ENCODE data around the gene CCDC134.

The CCDC134 gene

DNA sequence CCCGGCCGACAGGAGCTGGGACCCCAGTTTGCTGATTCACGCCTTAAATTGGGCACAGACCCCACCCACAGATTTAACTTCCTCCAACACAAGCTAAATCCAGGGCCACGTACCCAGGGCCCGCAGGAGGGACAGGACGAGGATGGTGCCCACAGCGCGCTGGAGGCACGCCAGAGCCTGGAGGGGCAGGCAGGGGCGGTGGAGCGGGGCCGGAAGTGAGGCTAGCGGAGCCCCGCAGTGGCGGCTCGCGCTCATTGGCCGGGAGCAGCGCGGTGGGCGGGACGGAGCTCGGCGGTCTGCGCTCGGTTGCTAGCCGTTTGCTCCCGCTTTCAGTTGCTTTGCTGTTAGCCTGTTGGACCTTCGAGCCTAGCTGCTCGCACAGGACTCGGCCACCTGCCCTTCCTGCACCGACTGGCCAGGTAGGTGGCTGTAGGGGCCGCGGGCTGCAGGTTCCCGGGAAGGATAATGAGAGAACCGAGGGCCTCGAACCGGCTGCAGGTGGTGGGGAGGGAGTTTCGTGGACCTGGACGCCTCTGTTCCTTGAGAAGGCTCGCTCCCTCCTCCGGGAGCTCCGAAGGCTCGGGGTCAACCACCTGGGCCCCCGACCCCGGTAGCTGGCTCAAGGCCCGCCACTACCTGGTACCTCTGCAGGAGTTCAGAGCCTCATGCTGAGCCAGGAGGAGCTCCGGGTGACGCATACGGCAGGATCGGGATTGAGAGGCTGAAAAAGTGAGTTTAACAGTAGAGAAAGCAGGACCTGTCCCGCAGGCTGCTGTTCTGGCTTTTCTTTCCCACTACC is at the start of gene CCDC134:
CCDC134 (plus strand) TSS at position 332 of the 799 bp plus-strand sequence. CDS start 8,212 bp downstream, outside the sequence.
- DNase-seq: peak; percentile 92

GRCh38 chr22:41752011-41752970 is 48.2 kb upstream of the CCDC134 start:
- no peak for DNase-seq

GRCh38 chr22:41753984-41754383 is 46.5 kb upstream of the CCDC134 start:
- DNase-seq: no peak

DNA sequence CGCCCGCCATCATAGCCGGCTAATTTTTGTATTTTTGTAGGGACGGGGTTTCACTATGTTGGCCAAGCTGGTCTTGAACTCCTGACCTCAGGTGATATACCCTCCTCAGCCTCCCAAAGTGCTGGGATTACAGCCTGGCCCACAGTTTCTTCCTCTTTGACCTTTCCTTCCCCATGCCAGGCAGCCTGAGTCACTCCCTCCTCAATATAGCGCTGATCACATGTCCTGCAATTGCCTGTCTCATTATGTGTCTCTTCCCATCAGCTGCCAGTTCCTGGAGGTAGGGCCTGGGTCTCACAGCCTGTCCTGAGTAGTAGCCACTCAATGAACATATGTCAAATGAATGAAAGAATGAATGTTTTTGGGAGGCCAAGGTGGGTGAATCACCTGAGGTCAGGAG is 43.0 kb upstream of the CCDC134 start:
- no peak for DNase-seq

DNA sequence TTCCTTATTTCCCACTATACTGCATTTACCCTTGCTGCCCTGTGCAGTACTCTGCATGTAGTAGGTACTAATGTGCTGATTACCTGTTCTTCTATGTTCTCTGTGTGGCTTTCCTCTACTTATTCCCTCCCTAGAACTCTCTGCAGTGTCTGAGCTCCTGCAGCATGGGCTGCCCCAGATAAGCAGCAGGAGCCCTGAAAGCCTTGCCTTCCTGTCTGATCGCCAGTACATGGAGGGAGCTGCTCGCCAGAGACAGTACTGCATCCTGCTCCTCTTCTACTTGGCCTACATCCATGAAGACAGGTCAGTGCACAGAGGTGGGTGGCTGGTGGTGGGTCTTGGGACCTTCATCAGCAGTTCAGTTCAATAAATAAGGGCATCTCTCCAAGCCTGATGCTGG is 42.2 kb upstream of the CCDC134 start:
- peak; percentile 4 for DNase-seq

DNA sequence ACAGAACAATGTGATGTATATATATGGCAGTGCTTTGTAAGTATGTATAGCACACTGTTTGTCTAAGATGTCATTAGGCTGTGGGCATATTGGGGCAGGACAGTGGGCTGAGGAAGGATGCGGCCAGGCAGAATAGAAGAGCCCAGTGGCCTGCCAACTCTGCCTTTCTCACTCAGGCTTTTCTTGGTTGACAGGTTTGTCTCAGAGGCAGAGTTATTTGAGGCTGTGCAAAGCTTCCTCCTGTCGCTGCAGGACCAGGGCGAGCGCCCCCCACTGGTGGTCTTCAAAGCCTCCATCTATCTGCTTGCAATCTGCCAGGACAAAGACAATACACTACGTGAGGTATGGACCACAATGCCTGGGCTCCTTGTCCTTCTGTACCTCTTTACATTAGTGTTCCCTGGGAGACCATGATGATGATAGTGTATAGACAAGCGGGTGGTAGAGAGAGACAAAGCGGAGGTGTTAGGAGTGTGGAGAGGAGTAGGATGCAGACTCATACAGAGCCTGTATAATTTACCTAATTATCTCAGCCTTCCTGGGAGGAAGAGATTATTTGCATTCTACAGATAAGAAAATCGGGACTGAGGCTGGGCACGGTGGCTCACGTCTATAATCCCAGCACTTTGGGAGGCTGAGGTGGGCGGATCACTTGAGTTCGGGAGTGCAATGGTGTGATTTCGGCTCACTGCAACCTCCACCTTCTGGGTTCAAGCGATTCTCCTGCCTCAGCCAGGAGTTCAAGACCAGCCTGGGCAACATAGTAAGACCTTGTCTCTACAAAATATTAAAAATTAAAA is 37.3 kb upstream of the CCDC134 start:
- DNase-seq: no peak

DNA sequence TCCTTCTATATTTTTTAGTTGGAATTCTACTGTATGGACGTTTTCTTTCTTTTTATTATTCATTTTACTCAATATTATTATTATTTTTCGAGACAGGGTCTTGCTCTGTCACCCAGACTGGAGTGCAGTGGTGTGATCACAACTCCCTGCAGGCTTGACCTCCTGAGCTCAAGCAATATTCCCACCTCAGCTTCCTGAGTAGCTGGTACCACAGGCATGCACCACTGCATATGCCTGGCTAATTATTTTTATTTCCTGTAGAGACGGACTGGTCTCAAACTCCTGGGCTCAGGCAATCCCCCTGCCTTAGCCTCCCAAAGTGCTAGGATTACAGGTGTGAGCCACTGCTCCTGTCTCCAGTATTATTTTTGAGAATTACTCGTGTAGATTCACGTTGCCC is 34.0 kb upstream of the CCDC134 start:
- no peak for DNase-seq

DNA sequence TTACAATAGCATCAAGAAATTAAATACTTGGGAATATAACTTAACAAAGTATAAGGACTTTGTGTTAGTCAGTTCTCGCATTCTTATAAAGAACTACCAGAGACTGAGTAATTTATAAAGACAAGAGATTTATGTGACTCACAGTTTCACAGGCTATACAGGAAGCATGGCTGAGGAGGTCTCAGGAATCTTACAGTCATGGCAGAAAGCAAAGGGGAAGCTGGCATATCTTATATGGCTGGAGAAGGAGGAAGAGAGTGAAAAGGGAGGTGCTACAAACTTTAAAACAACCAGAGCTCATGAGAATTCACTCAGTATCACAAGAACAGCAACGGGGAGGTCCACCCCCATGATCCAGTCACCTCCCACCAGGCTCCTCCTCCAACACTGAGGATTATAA is 32.0 kb upstream of the CCDC134 start:
- no peak for DNase-seq

- DNase-seq: no peak
These were observed 29.6 kb upstream of the CCDC134 start for GRCh38 chr22:41770715-41771468.

GRCh38 chr22:41772198-41772597 is 28.3 kb upstream of the CCDC134 start:
- no peak for DNase-seq

DNA sequence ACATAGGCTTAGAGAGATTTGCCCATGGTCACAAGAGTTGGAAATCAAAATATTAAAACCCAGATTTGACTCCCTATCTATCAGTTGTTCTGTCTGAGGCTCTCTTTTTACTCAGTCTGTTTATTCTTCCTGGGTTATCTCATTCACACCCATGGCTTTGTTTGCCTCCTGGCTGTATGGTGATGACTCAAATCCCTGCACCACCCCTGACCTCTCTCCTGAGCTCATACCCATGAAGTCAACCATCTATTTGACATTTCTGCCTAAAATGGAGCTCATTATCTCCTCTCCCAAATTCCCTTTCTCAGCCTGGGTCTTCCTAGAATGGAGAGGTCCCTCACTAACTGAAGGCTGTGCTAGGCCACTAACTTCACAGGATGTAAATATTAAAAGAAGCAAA is 27.8 kb upstream of the CCDC134 start:
- no peak for DNase-seq

GRCh38 chr22:41775338-41775737 is 25.1 kb upstream of the CCDC134 start:
- DNase-seq: no peak

- no peak for DNase-seq
These were observed 24.5 kb upstream of the CCDC134 start for GRCh38 chr22:41775976-41776375.

DNA sequence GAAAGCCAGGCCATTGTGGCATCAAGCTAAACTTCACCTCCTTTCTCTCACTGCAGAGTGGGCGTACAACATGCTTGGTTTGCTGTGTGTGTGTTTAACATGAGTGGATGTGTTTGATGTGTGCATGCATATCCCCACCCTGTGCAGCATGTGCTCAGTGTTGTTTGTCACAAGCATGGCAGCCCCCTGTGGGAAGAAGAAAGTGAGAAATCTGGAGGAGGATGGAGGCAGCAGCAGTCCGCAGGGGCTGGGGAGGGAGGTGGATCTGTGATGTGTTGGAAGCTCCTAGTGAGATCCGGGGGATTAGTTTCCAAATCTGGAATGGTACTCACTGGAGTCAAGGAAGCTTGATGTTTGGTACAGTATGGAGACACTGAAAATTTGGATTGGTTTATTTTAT is 24.1 kb upstream of the CCDC134 start:
- no peak for DNase-seq

DNA sequence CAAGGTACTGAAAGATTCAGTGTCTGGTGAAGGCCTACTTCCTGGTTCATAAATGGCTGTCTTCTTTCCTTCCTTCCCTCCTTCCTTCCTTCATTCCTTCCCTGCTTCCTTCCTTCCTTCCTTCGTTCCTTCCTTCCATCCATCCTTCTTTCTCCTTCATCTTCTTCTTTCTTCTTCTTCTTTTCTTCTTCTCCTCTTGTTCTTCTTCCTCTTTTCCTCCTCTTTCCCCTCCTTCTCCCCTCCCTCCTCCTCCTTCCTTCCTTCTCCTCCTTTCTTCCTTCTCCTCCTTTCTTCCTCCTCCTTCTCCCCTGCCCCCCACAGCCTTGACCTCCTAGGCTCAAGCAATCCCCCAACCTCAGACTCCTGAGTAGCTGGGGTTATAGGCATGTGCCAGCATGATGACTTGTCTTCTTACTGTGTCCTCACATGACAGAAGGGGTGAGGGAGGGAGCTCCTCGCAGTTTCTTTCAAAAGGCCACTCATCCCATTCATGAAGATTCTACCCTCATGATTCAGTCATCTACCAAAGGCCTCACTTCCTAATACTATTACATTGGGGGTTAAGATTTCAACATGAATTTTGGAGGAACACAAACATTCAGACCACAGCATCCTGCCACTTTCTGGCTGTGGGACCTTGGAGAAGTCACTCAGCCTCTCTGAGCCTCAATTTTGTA is 22.6 kb upstream of the CCDC134 start:
- DNase-seq: no peak

- DNase-seq: no peak
These were observed 20.5 kb upstream of the CCDC134 start for GRCh38 chr22:41779929-41780505.

DNA sequence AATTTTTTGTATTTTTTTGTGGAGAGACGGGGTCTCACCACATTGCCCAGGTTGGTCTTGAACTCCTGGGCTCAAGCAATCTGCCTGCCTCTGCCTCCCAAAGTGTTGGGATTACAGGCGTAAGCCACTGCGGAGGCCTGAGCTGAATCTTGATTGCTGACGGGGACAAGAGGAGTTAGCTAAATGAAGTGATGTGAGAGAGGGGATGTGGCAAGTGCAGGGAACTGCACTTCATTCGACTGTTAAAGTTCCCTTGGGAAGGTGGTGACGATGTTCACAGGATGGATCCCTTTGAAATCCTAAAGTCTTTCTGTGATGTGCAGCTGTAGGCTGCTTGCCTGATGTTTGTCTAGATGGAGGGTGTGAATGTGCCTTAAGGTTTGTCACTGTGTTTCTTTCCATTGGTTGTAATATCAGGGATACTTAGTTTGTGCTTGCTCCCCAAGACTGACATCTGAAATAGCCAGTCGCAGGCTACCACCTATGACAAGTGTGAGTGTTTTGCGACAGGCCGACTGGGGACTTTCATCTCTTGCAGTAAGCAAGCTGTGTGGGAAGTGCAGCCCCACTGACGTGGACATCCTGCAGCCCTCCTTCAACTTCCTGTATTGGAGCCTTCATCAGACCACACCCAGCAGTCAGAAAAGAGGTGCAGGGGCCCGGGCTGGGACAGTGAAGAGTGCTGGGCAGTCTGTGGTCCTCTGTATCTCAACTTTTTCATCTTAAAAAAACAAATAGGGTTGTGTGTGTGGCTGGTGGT is 19.6 kb upstream of the CCDC134 start:
- DNase-seq: no peak

- no peak for DNase-seq
These were observed 19.0 kb upstream of the CCDC134 start for GRCh38 chr22:41781507-41781906.

GRCh38 chr22:41782316-41782715 is 18.2 kb upstream of the CCDC134 start:
- DNase-seq: no peak

GRCh38 chr22:41782751-41783150 is 17.7 kb upstream of the CCDC134 start:
- no peak for DNase-seq

Measured in midbrain (tissue), 1 donor.